ENCODE results near the gene TNFRSF17.
"Not testable (repeated sequence)": the region's sequence is repeated elsewhere in the genome, so short reads cannot be mapped to it uniquely, and the experiment has no call there.

TNFRSF17 gene

GRCh38 chr16:11964761-11965551 lies at the start of gene TNFRSF17:
TNFRSF17 (plus strand) TSS chr16:11965210; CDS start chr16:11965325, 115 bp downstream.
- no peak within 1 kb of the TSS for H3K4me3 ChIP-seq (ENCODE audit: low read depth, low read length)
- no peaks in the 10 kb centered on the region for H3K9me3 ChIP-seq (ENCODE audit: control insufficient read depth, insufficient read depth, low read depth, low read length)
- H3K4me1 ChIP-seq (ENCODE audit: control insufficient read depth, insufficient read depth, low read length): no peaks in the 10 kb centered on the region
- no peak within 1 kb of the TSS for H3K9ac ChIP-seq (ENCODE audit: low read length)
- no peaks in the 10 kb centered on the region for H3K36me3 ChIP-seq (ENCODE audit: control insufficient read depth, insufficient read depth, low read length)
- no peaks in the 10 kb centered on the region for H3K27me3 ChIP-seq (ENCODE audit: control insufficient read depth, insufficient read depth, low read length)
- no peak within 1 kb of the TSS for H3K27ac ChIP-seq (ENCODE audit: low read depth, low read length)

- H3K9me3 ChIP-seq (ENCODE audit: control insufficient read depth, insufficient read depth, low read depth, low read length): no peaks in the 10 kb centered on the region
- H3K9ac ChIP-seq (ENCODE audit: low read length): peak within 1 kb of the TSS; percentile 89
- peaks cover 26% of the 10 kb centered on the region for H3K4me1 ChIP-seq (ENCODE audit: control insufficient read depth, insufficient read depth, low read length)
- H3K27ac ChIP-seq (ENCODE audit: low read depth, low read length): peak within 1 kb of the TSS; percentile 82; the same call in 1 of the 2 replicates
- peak within 1 kb of the TSS; percentile 98 for H3K4me3 ChIP-seq (ENCODE audit: low read depth, low read length)
- no peaks in the 10 kb centered on the region for H3K36me3 ChIP-seq (ENCODE audit: control insufficient read depth, insufficient read depth, low read length)
- H3K27me3 ChIP-seq (ENCODE audit: control insufficient read depth, insufficient read depth, low read length): no peaks in the 10 kb centered on the region; the same call in 1 of the 2 replicates
Measured at GRCh38 chr16:11915644-11916523, 49.1 kb upstream of the TNFRSF17 start, which contains the start of gene GSPT1. GSPT1 (minus strand) TSS chr16:11915956; CDS start chr16:11915720, 236 bp downstream.

GRCh38 chr16:11916524-11917285 lies 48.3 kb upstream of the TNFRSF17 start:
- Histone ChIP-seq H3K27ac (ENCODE audit: low read depth, low read length) (peak overlapping the region; percentile 15; the same call in 1 of the 2 replicates), H3K27me3 (ENCODE audit: control insufficient read depth, insufficient read depth, low read length) (no peaks in the 10 kb centered on the region; the same call in 1 of the 2 replicates), H3K36me3 (ENCODE audit: control insufficient read depth, insufficient read depth, low read length) (no peaks in the 10 kb centered on the region), H3K4me3 (ENCODE audit: low read depth, low read length) (peak overlapping the region; percentile 62), H3K9me3 (ENCODE audit: control insufficient read depth, insufficient read depth, low read depth, low read length) (no peaks in the 10 kb centered on the region), H3K4me1 (ENCODE audit: control insufficient read depth, insufficient read depth, low read length) (peaks cover 25% of the 10 kb centered on the region), H3K9ac (ENCODE audit: low read length) (peak overlapping the region; percentile 54)

GRCh38 chr16:11924046-11924445 lies 41.0 kb upstream of the TNFRSF17 start:
- H3K36me3 ChIP-seq (ENCODE audit: control insufficient read depth, insufficient read depth, low read length); H3K4me1 ChIP-seq (ENCODE audit: control insufficient read depth, insufficient read depth, low read length); H3K9ac ChIP-seq (ENCODE audit: low read length); H3K27ac ChIP-seq (ENCODE audit: low read depth, low read length); H3K9me3 ChIP-seq (ENCODE audit: control insufficient read depth, insufficient read depth, low read depth, low read length); H3K4me3 ChIP-seq (ENCODE audit: low read depth, low read length); H3K27me3 ChIP-seq (ENCODE audit: control insufficient read depth, insufficient read depth, low read length): not testable (repeated sequence)

- not testable (repeated sequence) for H3K9ac ChIP-seq (ENCODE audit: low read length); H3K36me3 ChIP-seq (ENCODE audit: control insufficient read depth, insufficient read depth, low read length); H3K27me3 ChIP-seq (ENCODE audit: control insufficient read depth, insufficient read depth, low read length); H3K4me1 ChIP-seq (ENCODE audit: control insufficient read depth, insufficient read depth, low read length); H3K4me3 ChIP-seq (ENCODE audit: low read depth, low read length); H3K27ac ChIP-seq (ENCODE audit: low read depth, low read length); H3K9me3 ChIP-seq (ENCODE audit: control insufficient read depth, insufficient read depth, low read depth, low read length)
Measured at GRCh38 chr16:11927350-11927749, 37.7 kb upstream of the TNFRSF17 start.

GRCh38 chr16:11941945-11942344 lies 23.1 kb upstream of the TNFRSF17 start, which contains the start of gene NPIPB2:
NPIPB2 (minus strand) TSS chr16:11942045; CDS start chr16:11942045, 0 bp downstream.
- not testable (repeated sequence) for H3K4me1 ChIP-seq (ENCODE audit: control insufficient read depth, insufficient read depth, low read length); H3K27me3 ChIP-seq (ENCODE audit: control insufficient read depth, insufficient read depth, low read length); H3K36me3 ChIP-seq (ENCODE audit: control insufficient read depth, insufficient read depth, low read length); H3K27ac ChIP-seq (ENCODE audit: low read depth, low read length); H3K9me3 ChIP-seq (ENCODE audit: control insufficient read depth, insufficient read depth, low read depth, low read length); H3K9ac ChIP-seq (ENCODE audit: low read length); H3K4me3 ChIP-seq (ENCODE audit: low read depth, low read length)

DNA sequence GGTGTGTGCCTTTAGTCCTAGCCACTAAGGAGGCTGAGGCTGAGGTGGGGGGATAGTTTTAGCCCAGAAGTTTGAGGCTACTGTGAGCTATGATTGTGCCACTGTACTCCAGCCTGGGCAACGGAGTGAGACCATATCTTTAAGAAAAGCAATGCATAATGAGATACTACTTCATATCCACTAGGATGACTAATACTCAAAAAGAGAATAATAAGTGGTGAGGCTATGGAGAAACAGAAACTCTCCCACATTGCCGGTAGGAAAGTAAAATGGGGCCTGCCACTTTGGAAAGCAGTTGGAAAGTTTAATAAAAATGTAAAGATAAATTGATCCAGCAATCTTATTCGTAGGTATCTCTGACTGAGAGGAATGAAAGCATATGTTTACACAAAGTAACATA lies 18.6 kb upstream of the TNFRSF17 start:
- Histone ChIP-seq H3K4me3 (ENCODE audit: low read depth, low read length) (no peak overlapping the region), H3K27ac (ENCODE audit: low read depth, low read length) (no peak overlapping the region), H3K4me1 (ENCODE audit: control insufficient read depth, insufficient read depth, low read length) (no peaks in the 10 kb centered on the region), H3K9me3 (ENCODE audit: control insufficient read depth, insufficient read depth, low read depth, low read length) (no peaks in the 10 kb centered on the region), H3K9ac (ENCODE audit: low read length) (no peak overlapping the region), H3K36me3 (ENCODE audit: control insufficient read depth, insufficient read depth, low read length) (no peaks in the 10 kb centered on the region), H3K27me3 (ENCODE audit: control insufficient read depth, insufficient read depth, low read length) (no peaks in the 10 kb centered on the region)

DNA sequence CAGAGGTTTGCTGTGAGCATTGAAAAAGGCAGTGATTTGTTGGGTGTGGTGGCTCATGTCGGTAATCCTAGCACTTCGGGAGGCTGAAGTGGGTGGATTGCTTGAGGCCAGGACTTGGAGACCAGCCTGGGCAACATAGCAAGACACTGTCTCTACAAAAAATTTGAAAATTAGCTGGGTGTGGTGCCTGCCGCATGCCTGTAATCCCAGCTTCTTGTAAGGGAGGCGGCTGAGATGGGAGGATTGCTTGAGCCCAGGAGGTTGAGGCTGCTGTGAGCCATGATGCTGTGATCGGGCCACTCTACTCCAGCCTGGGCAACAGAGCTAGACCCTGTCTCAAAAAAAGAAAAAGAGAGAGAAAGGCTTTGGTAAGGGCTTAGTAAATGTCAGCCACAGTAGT lies 16.2 kb upstream of the TNFRSF17 start:
- Histone ChIP-seq H3K9ac (ENCODE audit: low read length) (no peak overlapping the region), H3K9me3 (ENCODE audit: control insufficient read depth, insufficient read depth, low read depth, low read length) (no peaks in the 10 kb centered on the region), H3K27me3 (ENCODE audit: control insufficient read depth, insufficient read depth, low read length) (no peaks in the 10 kb centered on the region), H3K27ac (ENCODE audit: low read depth, low read length) (no peak overlapping the region), H3K4me1 (ENCODE audit: control insufficient read depth, insufficient read depth, low read length) (no peaks in the 10 kb centered on the region), H3K4me3 (ENCODE audit: low read depth, low read length) (no peak overlapping the region), H3K36me3 (ENCODE audit: control insufficient read depth, insufficient read depth, low read length) (no peaks in the 10 kb centered on the region)

DNA sequence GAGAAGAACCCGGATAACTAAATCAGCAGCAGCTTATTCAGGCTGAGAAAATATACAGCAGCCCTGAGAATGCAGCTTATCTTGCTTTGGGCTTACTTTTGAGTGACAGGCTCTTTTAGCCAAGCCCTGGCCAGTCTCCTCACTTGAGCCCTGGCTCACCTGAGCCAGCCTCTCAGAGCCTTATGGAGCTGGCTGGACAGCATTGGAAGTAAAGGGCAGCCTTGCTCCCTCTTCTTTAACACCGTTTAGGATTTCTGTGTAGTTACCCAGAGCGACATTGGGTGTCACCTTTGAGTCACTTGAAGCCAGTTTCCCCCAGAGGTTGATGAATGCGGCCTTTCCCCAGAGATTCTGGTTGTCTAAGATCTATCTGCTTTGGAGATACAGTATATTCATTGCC lies 15.5 kb upstream of the TNFRSF17 start:
- no peak overlapping the region for H3K9ac ChIP-seq (ENCODE audit: low read length)
- H3K36me3 ChIP-seq (ENCODE audit: control insufficient read depth, insufficient read depth, low read length): no peaks in the 10 kb centered on the region
- H3K27me3 ChIP-seq (ENCODE audit: control insufficient read depth, insufficient read depth, low read length): no peaks in the 10 kb centered on the region

DNA sequence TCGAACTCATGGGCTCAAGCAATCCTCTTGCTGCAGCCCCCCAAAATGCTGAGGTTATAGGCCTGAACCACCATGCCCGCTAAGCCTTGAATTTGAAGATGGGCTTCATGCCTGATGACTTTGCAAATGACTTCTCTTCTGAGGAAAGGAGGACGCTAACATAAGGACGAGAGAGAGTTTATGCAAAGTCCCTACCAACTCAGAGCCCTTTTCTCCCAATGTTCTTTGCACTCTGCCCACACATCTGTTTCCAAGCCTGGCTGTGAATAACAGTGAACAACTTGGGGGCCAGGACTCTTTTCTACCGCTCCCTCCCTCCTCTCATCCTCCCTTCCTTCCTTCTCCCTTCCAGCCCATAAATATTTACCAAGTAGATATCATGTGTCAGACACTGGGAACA lies 14.6 kb upstream of the TNFRSF17 start:
- no peak overlapping the region for H3K9ac ChIP-seq (ENCODE audit: low read length)
- no peaks in the 10 kb centered on the region for H3K9me3 ChIP-seq (ENCODE audit: control insufficient read depth, insufficient read depth, low read depth, low read length)

More for the DNA sequence above, 15.5 kb upstream of the TNFRSF17 start:
- Histone ChIP-seq H3K4me1 (ENCODE audit: control insufficient read depth, insufficient read depth, low read length) (no peaks in the 10 kb centered on the region), H3K9me3 (ENCODE audit: control insufficient read depth, insufficient read depth, low read depth, low read length) (no peaks in the 10 kb centered on the region), H3K27ac (ENCODE audit: low read depth, low read length) (no peak overlapping the region), H3K4me3 (ENCODE audit: low read depth, low read length) (no peak overlapping the region)

More for the DNA sequence above, 14.6 kb upstream of the TNFRSF17 start:
- no peaks in the 10 kb centered on the region for H3K4me1 ChIP-seq (ENCODE audit: control insufficient read depth, insufficient read depth, low read length)
- no peaks in the 10 kb centered on the region for H3K36me3 ChIP-seq (ENCODE audit: control insufficient read depth, insufficient read depth, low read length)
- H3K27me3 ChIP-seq (ENCODE audit: control insufficient read depth, insufficient read depth, low read length): no peaks in the 10 kb centered on the region
- no peak overlapping the region for H3K27ac ChIP-seq (ENCODE audit: low read depth, low read length)
- no peak overlapping the region for H3K4me3 ChIP-seq (ENCODE audit: low read depth, low read length)

Data from HUES6 (cell line).